ENCODE results near the gene NTMT1.

NTMT1 gene

DNA sequence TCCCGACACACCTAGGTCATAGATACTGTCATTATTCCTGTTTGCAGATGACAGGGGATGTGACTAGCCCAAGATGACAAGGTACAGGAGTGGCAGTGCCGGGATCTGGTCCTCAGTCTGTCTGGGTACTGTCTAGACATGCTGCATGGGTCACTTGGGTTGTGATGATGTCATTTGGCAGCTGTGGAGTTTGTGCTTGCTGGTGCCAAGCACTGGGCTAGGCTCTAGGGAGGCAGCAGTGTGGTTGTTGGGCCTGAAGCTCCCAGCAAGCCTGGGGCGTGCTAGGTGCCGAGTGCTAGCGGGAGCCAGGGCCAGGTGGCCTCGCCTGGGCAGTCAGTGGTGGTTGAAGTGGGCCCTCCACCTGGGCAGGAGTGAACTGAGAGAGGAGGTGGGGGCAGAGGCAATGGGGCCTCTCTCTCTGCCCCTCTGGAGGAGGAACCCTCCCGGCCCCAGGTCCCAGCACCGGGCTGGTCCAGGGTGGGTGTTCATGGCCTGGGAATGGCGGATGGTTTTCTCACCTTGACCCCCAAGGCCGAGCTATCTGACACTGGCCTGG lies 24.8 kb downstream of the NTMT1 start:
- Histone ChIP-seq H3K4me3 (ENCODE audit: low read length, poor library complexity, severe bottlenecking) (no peak overlapping the region), H3K4me2 (ENCODE audit: low read depth, low read length, poor library complexity, severe bottlenecking) (no peak overlapping the region), H3F3A (ENCODE audit: low read depth) (no peaks in the 10 kb centered on the region), H3K4me1 (ENCODE audit: insufficient read depth, low read length, poor library complexity, severe bottlenecking) (no peaks in the 10 kb centered on the region), H3K79me2 (ENCODE audit: insufficient read depth, low read length) (no peaks in the 10 kb centered on the region), H4K20me1 (ENCODE audit: insufficient read depth, low read length, poor library complexity, severe bottlenecking) (no peaks in the 10 kb centered on the region), H3K9me2 (replicated peaks; ENCODE audit: low read depth, low read length) (no peaks in the 10 kb centered on the region), H3K9me3 (ENCODE audit: insufficient read depth, low read depth, low read length) (no peaks in the 10 kb centered on the region), H2AFZ (ENCODE audit: low read length) (no peak overlapping the region), H3K9ac (ENCODE audit: low read depth, low read length, poor library complexity, severe bottlenecking) (no peak overlapping the region), H3K27me3 (ENCODE audit: insufficient read depth, low read length, poor library complexity, severe bottlenecking) (no peaks in the 10 kb centered on the region), H3K36me3 (ENCODE audit: insufficient read depth, low read length) (no peaks in the 10 kb centered on the region)
- TF ChIP-seq, protein P1, sequence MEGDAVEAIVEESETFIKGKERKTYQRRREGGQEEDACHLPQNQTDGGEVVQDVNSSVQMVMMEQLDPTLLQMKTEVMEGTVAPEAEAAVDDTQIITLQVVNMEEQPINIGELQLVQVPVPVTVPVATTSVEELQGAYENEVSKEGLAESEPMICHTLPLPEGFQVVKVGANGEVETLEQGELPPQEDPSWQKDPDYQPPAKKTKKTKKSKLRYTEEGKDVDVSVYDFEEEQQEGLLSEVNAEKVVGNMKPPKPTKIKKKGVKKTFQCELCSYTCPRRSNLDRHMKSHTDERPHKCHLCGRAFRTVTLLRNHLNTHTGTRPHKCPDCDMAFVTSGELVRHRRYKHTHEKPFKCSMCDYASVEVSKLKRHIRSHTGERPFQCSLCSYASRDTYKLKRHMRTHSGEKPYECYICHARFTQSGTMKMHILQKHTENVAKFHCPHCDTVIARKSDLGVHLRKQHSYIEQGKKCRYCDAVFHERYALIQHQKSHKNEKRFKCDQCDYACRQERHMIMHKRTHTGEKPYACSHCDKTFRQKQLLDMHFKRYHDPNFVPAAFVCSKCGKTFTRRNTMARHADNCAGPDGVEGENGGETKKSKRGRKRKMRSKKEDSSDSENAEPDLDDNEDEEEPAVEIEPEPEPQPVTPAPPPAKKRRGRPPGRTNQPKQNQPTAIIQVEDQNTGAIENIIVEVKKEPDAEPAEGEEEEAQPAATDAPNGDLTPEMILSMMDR (conservative IDR thresholded peaks at IDR 0.05; ENCODE audit: low read length): no peak
- TF ChIP-seq EZH2phosphoT487 (IDR thresholded peaks at IDR 0.05; ENCODE audit: borderline replicate concordance): no peak

DNA sequence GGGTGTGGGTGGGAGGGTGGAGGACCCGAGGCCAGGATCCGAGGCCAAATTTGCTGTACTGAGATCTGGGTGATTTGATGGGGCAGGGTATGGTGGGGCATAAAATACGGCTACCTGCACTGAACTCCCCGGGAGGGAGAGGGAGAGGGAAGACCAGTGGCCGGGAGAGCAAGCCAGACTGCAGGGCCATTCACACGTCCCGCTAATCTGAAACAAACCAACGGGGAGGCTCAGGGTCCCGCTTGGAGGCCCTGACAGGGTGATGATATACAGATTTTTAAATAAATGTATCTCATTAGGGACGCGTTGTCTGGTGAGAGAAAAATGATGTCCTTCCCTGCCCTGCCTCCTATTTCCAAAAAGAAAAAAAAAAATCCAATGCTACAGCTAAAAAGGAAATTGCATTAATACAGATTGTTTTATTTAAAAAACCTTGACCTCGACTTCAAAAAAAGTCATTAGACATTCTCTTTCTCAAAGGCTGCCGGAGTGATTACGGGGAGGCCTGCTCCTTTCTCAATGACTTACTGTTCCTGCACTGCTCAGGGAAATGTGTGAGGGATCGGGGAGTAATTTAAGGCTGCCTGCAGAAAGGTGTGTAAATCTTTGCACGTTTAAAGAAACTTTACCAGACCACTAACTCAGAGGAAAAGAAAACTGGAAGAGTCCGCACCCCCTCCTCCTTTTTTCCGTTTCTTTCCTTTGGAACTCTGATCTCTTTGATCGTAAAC lies 28.0 kb downstream of the NTMT1 start:
- Histone ChIP-seq H4K20me1 (ENCODE audit: insufficient read depth, low read length, poor library complexity, severe bottlenecking) (no peaks in the 10 kb centered on the region), H3K4me1 (ENCODE audit: insufficient read depth, low read length, poor library complexity, severe bottlenecking) (no peaks in the 10 kb centered on the region), H3K9me3 (ENCODE audit: insufficient read depth, low read depth, low read length) (no peaks in the 10 kb centered on the region), H3K4me2 (ENCODE audit: low read depth, low read length, poor library complexity, severe bottlenecking) (no peak overlapping the region), H3K4me3 (ENCODE audit: low read length, poor library complexity, severe bottlenecking) (no peak overlapping the region), H3K36me3 (ENCODE audit: insufficient read depth, low read length) (no peaks in the 10 kb centered on the region), H3K79me2 (ENCODE audit: insufficient read depth, low read length) (no peaks in the 10 kb centered on the region), H3F3A (ENCODE audit: low read depth) (no peaks in the 10 kb centered on the region), H3K9ac (ENCODE audit: low read depth, low read length, poor library complexity, severe bottlenecking) (no peak overlapping the region), H3K9me2 (replicated peaks; ENCODE audit: low read depth, low read length) (no peaks in the 10 kb centered on the region), H3K27me3 (ENCODE audit: insufficient read depth, low read length, poor library complexity, severe bottlenecking) (no peaks in the 10 kb centered on the region), H2AFZ (ENCODE audit: low read length) (no peak overlapping the region)
- TF ChIP-seq EZH2phosphoT487 (IDR thresholded peaks at IDR 0.05; ENCODE audit: borderline replicate concordance): no peak
- TF ChIP-seq, protein P1 (conservative IDR thresholded peaks at IDR 0.05; ENCODE audit: low read length): no peak

DNA sequence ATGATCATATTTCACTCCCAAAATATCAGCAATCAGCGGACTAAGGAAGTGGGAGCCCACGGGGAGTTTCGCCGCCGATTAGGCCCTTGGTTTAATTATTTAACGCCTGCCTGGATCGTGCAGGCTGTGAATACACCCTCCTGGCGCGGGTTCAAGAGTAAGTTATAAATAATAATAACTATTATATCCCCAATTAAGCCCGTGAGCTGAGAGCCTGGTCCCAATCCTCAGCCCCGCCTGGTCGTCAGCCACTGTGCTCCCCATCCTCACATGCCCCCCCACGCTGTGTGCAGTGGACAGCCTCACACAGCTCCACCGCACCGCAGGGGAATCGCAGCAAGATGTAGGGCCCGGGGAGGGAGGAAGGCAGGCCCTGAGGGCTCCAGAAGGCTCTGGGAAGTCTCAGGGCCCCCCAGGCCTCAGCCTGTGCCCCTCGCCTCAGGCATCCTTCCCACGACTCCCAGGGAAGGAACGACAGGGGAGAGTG lies 28.6 kb downstream of the NTMT1 start:
- Histone ChIP-seq H3K4me2 (ENCODE audit: low read depth, low read length, poor library complexity, severe bottlenecking) (no peak overlapping the region), H3K27me3 (ENCODE audit: insufficient read depth, low read length, poor library complexity, severe bottlenecking) (no peaks in the 10 kb centered on the region), H3K79me2 (ENCODE audit: insufficient read depth, low read length) (no peaks in the 10 kb centered on the region), H3F3A (ENCODE audit: low read depth) (no peaks in the 10 kb centered on the region), H3K9me3 (ENCODE audit: insufficient read depth, low read depth, low read length) (no peaks in the 10 kb centered on the region), H3K9ac (ENCODE audit: low read depth, low read length, poor library complexity, severe bottlenecking) (no peak overlapping the region), H3K4me1 (ENCODE audit: insufficient read depth, low read length, poor library complexity, severe bottlenecking) (no peaks in the 10 kb centered on the region), H4K20me1 (ENCODE audit: insufficient read depth, low read length, poor library complexity, severe bottlenecking) (no peaks in the 10 kb centered on the region), H3K36me3 (ENCODE audit: insufficient read depth, low read length) (no peaks in the 10 kb centered on the region), H3K9me2 (replicated peaks; ENCODE audit: low read depth, low read length) (no peaks in the 10 kb centered on the region), H2AFZ (ENCODE audit: low read length) (no peak overlapping the region), H3K4me3 (ENCODE audit: low read length, poor library complexity, severe bottlenecking) (no peak overlapping the region)
- TF ChIP-seq, protein P1 (conservative IDR thresholded peaks at IDR 0.05; ENCODE audit: low read length): no peak
- no peak for TF ChIP-seq EZH2phosphoT487 (IDR thresholded peaks at IDR 0.05; ENCODE audit: borderline replicate concordance)

Data from Loucy (cell line).